ENCODE results near the gene CDO1.

DNA sequence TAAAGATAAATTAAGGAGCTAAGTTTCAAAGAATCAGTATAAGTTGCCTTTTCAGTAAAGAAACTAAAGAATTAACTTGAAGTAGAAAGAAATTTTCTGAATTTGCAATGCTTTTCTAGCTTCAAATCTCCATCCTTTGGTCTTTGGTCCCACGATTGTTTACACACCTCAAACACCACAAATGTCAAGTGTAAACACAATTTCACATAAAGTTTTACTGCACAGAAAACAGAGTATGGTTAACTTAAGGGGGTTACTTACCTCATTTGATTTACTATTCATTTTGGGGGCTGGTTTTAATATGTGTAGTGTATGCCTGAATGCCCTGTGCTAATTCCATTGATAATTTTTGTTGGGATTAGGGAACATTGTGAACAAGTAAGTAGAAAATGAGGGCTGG is 4.1 kb downstream of the CDO1 start:
- TF ChIP-seq, protein P1, sequence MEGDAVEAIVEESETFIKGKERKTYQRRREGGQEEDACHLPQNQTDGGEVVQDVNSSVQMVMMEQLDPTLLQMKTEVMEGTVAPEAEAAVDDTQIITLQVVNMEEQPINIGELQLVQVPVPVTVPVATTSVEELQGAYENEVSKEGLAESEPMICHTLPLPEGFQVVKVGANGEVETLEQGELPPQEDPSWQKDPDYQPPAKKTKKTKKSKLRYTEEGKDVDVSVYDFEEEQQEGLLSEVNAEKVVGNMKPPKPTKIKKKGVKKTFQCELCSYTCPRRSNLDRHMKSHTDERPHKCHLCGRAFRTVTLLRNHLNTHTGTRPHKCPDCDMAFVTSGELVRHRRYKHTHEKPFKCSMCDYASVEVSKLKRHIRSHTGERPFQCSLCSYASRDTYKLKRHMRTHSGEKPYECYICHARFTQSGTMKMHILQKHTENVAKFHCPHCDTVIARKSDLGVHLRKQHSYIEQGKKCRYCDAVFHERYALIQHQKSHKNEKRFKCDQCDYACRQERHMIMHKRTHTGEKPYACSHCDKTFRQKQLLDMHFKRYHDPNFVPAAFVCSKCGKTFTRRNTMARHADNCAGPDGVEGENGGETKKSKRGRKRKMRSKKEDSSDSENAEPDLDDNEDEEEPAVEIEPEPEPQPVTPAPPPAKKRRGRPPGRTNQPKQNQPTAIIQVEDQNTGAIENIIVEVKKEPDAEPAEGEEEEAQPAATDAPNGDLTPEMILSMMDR (IDR thresholded peaks at IDR 0.05 in 8 of 11, conservative IDR thresholded peaks at IDR 0.05 in 3 of 11), result no peak
- TF ChIP-seq POLR2AphosphoS5 (IDR thresholded peaks at IDR 0.05), result no peak
